HG03025 (cell line): ENCODE measurements around the gene ASB4.

ENCODE experiments used
- ATAC-seq: cut with Tn5 transposase; IDR thresholded peaks from one replicate; pipeline ENCODE4 v1.9.1; 2021; ENCODE audit warnings: mild to moderate bottlenecking, moderate library complexity; ENCODE audit not compliant: unreplicated experiment, low FRiP score

Gene ASB4

GRCh38 chr7:95517870-95518269 lies 32.1 kb downstream of the ASB4 start:
- ATAC-seq, result no peak

GRCh38 chr7:95520136-95520535 lies 34.4 kb downstream of the ASB4 start:
- no peak for ATAC-seq

GRCh38 chr7:95525503-95525902 lies 39.8 kb downstream of the ASB4 start:
- ATAC-seq, result no peak

GRCh38 chr7:95526128-95526738 lies 40.5 kb downstream of the ASB4 start:
- ATAC-seq, result no peak

GRCh38 chr7:95527033-95527775 lies 41.5 kb downstream of the ASB4 start:
- no peak for ATAC-seq

GRCh38 chr7:95527776-95528250 lies 42.1 kb downstream of the ASB4 start:
- no peak for ATAC-seq

- ATAC-seq, result no peak
Measured at GRCh38 chr7:95529701-95530100, 44.0 kb downstream of the ASB4 start.

- no peak for ATAC-seq
Measured at GRCh38 chr7:95530881-95531280, 45.1 kb downstream of the ASB4 start.

- ATAC-seq, result no peak
Measured at GRCh38 chr7:95531605-95532219, 46.0 kb downstream of the ASB4 start.

- ATAC-seq, result no peak
Measured at GRCh38 chr7:95534796-95535195, 49.1 kb downstream of the ASB4 start.

- no peak for ATAC-seq
Measured at GRCh38 chr7:95535662-95536061, 49.9 kb downstream of the ASB4 start.

GRCh38 chr7:95536656-95537311 lies 51.0 kb downstream of the ASB4 start:
- no peak for ATAC-seq

- no peak for ATAC-seq
Measured at GRCh38 chr7:95537468-95537867, 51.7 kb downstream of the ASB4 start.

GRCh38 chr7:95539426-95539825 lies 53.7 kb downstream of the ASB4 start:
- no peak for ATAC-seq

- ATAC-seq, result no peak
Measured at GRCh38 chr7:95540366-95540765, 54.6 kb downstream of the ASB4 start.

- ATAC-seq, result no peak
Measured at GRCh38 chr7:95543312-95543711, 57.6 kb downstream of the ASB4 start.

GRCh38 chr7:95544171-95544570 lies 58.4 kb downstream of the ASB4 start:
- no peak for ATAC-seq

GRCh38 chr7:95545007-95545615 lies 59.4 kb downstream of the ASB4 start:
- ATAC-seq, result no peak

- no peak for ATAC-seq
Measured at GRCh38 chr7:95545673-95546072, 59.9 kb downstream of the ASB4 start.

GRCh38 chr7:95546647-95547046 lies 60.9 kb downstream of the ASB4 start:
- no peak for ATAC-seq
